RPMI7951 (cell line): Measurements from ENCODE around the gene ASZ1. TPM values are rescaled to one million over a fixed set of nuclear protein-coding genes. Genes with fewer than 3 reads are reported as not detected.

Experiments
- DNase-seq: peaks from one replicate; pipeline ENCODE4 v3.0.0-alpha.2; 2012; ENCODE audit warnings: low read depth
- total RNA-seq: library from RNA; depleted of rRNA; stranded (reverse); fragments of >200 nt; shearing (Covaris generic); gene quantifications from 2 replicates; pipeline ENCODE4 v1.2.3, GENCODE V29; 2014

ASZ1 gene
- total RNA-seq, 1 experiment from 2014 or later = not detected

DNA sequence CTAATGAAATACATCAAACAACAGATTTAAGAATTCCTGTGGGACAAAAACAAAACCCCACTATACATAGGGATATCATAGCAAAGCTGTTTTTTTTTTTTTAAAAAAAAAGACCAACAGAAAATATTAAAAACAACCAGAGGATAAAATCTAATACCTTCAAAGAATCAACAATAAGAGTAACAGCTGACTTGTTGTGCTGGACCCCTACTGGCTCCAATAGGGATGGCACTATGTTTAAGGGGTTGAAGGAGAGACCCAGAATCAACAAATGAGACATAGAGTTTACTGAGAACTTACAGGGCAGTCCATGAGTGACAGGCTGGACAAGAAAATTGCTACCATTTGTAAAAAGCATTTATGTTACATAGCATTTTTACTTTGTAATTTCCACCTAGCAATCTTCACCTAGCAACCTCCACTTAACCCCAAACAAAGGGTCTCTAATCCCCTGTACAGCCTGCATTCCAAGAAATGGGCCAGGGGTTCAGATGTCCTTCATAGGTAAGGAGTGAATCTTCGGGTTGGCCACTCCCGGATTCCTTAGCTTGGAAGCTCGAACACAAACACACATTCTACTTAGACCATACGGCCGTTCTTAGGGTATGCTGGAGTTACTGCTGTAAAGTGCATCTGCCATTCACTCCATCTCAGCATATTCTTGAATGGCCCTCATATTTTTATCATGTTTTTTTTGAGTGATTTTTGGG lies 25.8 kb downstream of the ASZ1 start:
- DNase-seq = no peak

DNA sequence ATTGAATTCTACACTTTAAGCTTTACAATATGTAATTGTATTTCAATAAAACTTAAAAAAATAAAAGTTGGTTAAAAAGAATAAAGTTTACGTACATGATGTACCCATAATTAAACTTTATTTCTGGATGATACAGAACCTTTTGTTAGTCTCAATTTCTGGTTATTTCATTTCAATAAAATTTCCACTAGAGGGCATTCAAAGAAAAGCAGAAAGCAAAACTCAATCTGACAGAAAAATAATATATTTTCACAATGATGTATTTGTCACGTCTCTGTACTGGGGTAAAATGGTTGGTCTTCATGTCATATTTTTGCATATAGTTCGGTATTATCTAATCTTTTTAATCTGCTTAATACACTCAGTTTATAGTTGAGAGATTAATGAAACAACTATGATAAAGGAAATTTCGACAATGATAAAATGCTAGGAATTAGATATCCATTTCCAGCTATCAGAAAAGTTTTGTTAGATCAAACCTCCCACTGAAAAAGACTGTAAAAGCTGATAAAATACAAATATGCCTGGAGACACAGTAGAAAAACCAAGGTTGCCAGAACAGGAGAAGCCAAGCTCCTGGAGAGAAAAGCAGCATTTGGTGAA lies 27.4 kb downstream of the ASZ1 start:
- no peak for DNase-seq

DNA sequence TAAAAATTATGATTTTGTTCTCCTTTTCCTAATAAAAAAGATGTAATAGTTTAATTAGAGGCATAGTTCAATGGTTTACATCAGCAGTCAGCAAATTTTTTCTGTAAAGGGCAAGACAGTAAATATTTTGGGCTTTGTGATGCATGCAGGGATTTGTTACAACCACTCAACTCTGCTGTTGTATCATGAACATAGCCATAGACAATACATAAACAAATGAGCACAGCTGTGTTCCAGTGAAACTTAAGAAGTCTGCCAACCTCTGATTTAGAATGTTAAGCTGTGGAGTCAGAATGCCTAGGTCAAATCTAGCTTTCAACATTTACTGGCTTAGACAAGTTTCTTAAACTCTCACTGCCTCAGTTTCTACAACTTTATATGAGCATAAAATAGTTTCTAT lies 31.6 kb downstream of the ASZ1 start:
- DNase-seq = no peak

DNA sequence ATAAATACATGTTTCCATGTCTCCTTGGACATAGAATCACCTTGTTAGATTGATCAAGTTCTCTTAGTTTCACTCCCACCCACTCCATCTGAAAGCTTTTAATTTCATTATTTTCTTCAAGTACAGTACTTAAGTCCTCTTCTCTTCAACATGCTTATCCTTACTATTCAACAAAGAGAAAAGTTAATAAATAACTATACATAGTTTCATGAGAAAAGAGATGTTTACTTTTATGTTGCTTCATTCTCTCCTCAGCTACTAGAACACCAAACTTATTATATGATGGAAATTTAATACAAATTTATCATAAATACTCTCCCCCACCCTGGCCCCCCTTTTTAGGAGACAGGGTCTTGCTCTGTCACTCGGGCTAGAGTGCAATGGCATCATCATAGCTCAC lies 33.5 kb downstream of the ASZ1 start:
- no peak for DNase-seq

DNA sequence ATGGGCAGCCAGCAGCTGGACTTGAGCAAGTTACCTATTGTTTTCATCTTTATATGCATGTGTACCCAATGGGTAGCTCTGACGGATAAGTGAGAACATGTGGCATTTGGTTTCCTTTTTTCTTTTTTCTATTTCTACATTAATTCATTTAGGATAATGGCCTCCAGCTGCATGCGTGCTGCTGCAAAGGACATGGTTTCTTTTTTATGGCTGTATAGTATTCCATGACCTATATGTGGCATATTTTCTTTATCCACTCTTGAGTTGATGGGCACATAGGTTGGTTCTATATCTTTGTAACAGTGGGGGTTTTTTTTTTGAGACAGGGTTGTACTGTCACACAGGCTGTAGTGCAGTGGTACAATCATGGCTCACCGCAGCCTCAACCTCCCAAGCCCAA lies 37.4 kb downstream of the ASZ1 start:
- no peak for DNase-seq

DNA sequence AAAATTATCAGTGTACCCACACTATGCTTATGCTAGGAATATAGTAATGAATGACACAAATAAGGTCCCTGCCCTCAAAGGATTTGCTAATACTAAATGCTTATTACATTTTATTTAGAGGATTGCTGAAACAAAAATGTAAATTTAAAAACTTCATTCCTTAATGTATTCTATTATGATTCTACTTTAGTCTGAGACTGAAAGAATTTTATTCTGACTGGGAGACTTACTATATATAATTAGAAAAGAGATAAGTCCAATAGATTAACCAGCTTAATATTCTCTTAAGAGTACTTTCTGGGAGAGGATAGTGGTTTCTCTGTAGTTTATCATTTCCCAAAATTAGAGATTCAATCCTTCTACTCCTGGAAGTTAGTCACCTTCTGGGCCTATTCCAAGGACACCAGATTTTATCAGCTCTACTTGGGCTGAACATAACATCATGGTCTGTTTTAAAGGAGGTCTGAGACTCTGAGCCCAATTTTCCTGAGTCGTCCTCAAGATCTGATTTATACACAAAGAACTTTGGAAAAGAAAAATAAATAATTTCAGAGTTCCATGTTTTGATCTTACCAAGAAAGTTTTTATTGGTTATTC lies 41.1 kb downstream of the ASZ1 start:
- DNase-seq = peak; percentile 55

DNA sequence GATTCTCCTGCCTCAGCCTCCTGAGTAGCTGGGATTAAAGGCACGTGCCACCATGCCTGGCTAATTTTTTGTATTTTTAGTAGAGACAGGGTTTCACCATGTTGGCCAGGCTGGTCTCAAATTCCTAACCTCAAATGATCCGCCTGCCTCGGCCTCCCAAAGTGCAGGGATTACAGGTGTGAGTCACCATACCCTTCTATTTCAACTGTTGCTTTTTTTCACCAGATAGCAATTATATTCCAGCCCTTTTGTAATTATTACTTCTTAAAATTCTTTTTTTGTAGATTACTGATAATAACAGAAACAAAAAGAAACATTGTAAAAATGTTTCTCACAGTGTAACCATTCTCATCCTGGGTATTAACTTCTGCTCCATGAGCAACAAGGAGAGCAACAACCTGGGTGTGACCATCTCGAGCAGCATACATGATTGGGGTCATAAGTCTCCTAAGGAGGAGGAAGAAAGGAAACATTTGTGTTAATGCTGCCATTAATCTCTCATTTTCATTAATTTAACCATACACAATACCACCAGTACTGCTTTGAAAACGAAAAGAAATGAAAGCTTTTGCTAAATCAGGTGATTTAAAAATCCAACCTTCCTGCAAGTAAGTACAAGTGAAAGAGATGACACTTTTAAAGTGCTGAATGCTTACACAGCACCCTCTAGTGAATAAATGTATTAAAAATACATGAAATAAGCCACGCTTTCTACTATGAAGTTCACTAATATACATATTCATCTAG lies 41.8 kb downstream of the ASZ1 start:
- DNase-seq = peak; percentile 30

DNA sequence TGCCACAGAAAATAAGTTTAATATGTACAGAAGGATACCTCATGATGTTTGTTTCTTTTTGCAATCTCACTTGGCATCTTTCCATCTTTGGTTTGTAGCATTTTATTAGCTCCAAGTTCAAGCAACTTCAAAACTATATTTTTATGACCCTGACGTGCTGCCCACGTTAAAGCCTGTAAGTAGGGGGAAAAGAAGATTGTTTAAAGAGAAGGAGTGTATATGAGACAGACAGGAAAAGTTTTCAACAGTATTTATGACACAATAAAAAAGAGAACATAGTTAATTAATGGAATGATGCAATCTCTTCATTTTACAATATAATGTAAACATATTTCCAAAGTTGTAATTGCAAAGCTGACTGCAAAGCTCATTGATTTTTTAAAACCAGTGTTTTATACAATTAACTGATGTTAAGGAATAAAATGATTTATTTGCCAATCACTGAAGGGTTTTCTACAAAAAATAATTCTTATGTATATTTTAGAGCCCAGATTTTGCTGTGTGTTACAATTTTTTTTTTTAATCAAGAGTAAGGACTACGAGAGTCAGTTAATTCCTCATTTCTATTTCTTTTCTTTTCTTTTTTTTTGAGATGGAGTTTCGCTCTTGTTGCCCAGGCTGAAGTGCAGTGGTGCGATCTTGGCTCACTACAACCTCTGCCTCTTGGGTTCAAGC lies 42.5 kb downstream of the ASZ1 start:
- DNase-seq = no peak

DNA sequence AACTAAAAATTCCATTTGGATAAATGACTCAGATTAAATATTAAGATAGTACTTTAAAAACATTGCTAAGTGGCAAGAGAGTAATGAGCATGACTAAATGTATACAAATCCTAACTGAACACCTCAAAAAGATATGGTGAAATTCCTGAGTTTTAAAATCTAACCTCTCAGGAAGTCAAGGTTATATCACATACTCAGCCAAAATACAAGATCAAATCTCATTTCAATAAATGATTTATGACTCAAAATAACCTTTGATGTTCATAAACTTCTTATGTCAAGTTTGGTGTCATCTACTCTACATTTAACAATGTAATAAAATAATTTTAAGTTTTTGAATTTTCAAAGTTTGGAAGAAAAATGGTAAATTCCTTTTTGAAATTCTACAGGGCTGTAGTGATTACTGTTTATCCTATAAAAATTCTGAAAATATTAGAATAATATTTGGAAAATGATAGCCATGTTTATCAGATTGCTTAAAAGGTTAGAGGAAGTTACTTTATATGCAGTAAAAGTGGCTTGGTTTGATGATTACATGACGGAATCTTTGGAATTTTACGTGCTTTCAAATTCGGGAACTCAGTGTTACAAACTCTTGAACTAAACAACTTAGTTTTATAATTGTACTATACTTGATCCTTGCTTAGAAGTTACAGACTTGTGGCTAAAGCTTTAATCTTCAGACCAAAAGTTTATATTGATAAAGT lies 43.7 kb downstream of the ASZ1 start:
- no peak for DNase-seq

DNA sequence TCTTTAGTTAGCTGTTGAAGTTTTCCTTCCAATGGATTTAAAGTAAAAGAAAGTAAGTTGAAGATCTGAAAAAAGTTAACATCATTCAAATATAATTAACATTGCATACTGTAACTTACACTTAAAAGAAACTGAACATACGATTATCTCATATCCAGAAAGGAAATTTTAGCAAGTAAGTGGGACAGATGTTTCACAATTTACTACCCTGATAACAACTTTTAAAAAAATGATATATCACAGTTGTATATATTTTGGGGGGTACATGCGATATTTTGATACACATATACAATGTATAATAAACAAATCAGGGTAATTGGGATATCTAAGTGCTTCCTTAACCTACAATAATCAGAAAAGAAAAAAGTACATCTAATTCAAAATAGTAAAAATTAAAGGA lies 44.2 kb downstream of the ASZ1 start:
- no peak for DNase-seq

DNA sequence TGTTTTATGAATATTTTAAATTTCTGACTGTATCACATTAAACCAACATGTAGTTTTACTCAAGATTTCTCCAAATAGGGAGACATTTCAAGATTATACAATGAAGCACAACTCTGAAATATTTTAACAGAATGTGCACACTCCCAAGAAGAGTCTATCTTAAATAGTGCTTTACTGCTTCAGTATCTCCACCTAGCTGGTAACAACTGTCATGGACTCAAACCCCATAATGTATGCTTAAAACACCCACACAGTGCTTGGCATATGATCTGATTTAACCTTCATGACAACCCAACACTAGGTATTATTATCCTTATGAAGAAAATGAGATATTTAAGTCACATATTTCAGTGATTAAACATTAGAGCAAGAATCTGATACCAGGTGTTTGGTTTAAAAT lies 45.9 kb downstream of the ASZ1 start:
- DNase-seq = no peak

DNA sequence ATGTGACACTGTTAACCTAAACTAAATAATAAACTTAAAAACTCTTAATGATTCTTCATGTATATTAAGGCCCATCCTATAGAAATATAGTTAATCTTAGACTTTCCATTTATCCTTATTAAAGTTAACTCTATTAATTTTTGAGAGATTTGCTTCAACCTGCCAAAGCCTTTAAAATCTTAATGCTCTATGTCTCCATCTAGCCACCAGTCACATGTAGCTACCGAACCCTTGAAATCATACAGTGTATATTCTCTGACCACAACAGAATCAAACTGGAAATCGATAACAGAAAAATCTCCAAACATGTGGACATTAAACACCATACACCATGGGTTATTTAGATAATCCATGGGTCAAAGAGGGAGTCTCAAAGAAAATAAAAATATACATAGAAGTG lies 51.9 kb downstream of the ASZ1 start:
- DNase-seq = no peak

DNA sequence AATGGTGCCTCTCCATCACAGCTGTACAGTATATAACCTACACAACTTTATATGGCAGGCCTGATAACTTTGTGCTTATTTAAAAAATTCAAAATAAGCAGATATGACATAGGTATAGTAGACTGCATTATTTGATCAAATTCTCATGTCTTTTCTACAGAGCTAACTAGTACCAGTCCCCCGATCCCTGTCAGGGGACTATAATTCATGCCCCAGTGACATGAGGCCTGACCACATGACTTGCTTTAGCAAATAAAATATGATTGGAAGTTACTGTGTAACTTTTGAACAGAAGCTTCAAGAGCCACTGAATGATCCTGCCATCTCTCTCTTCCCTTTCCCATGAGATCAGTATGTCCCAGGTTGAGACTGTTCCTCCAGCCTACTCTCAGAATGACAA lies 55.2 kb downstream of the ASZ1 start:
- DNase-seq = no peak

DNA sequence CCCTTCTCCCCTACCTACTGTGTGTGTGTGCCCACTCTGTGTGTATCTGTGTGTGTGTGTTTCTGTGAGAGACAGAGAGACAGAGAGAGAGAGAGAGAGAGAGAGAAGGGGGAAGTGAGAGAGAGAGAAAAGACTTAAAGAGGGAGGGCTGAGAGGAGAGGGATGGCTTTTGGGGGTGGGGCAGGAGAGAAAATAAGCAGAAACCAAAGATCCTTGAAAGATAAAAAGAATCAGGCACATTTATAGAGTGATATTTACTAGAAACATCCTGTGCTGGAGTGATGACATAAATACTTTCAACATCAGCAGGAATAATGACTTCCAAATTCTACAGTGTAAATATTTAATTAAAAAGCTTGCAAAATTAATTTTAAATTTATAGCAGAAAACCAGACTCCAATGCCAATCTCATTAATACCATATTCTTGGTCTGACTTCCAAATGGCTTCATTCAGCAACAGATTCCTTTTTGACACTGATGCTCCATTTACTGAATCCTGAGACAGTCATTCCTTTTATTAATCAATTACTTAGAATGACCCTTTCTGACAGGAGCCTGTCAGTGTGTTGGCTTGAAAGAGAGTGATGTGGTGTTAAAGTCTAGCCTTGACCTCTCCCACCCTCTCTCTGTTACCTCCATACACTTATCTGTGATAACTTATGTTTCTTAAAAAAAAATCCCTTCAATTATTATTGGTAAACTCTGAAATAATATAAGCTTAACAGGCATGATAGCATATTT lies 62.8 kb downstream of the ASZ1 start:
- DNase-seq = no peak

DNA sequence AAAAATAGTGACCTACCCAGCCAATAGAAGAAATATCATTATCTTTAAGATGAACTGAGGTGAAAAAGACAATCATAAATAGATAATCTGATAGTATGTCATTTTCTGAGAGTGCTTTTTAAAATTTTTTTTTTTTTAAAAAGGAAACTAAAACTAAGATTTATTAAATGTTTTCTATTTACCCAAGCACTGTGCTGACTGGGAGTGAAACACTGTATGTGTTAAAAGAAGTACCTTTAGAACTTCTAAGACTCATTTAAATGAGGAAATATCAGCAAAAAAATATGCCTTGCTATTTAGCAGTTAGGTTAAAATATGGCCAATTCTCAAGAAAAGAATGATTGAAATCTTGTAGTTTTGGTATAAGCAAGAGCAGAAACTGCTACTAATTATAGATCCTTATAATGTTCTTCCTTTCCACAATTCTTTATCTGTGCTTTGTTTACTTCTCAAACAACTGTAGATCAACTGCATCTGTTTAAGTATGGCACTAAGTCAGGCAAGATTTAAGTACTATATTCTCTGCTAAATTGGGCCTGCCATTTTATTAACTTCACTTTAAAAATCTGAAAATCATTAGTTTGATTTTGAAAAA lies 64.9 kb downstream of the ASZ1 start:
- no peak for DNase-seq

DNA sequence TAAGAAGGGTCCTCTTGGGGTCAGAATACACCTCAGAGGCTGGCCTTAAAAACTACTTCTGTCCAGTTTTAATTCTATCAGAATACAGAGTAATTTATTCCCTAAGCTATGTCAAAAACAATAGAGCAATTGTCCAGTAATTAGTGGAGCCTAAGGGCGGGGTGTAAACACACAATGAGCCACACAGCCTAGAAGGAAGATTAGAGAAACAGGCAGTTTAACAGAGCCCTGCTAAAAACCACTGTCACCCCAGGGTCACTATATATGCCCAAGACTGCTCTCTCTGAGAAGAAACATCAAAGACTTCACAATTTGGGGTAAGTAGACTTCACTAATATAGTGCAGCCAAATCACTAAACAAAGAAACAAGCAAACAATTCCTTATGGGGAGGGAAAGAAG lies 77.3 kb downstream of the ASZ1 start:
- DNase-seq = peak; percentile 14

DNA sequence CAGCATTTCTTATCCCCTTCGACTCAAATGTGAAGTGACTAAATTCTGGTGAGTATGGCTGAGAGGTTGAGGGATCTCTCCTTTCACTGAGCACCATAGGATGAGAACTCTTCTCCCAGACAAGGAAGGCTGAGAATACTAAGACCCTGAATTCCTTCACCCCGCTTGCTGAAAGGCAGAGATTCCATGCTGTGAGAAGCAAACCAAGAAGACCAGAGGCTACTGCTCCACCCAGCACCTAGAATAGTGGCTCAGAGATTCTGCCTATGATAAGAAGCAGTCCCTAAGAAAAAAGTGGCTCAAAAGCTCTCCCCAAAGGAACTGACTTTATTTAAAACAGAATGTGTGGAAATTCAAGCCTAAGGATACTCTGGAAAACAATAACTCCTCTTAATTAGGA lies 77.7 kb downstream of the ASZ1 start:
- DNase-seq = no peak

DNA sequence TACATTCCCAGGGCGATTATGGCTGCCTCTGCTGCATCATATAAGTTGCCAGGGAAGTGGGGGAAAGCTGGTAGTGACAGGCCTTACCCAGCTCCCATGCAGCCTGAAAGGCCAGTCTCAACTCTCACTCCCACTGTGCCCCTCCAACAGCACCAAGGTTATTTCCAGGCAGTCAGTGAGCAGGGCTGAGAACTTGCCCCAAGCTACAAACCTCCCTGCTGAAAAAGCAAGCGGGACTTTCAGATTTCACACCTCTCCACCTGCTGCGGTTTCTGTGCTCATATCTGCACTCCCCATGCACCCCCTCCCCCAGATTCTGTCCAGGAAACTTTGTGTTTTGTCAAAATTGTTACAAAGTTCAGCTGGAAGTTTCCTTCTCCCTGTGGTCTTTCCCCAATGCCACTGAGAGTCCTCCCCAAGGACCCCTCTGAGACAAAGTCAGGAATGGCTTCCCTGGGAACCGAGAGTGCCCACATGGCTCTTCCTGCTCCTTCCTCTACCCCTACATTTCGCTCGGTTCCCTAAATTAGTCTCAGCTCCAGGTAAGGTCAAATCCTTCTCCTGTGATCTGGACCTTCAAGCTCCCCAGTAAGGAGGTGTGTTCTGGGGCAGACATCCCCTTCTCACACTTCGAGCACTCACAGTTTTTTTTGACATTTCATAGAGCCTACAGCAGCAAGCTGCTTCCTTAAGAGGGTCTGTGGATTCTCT lies 79.2 kb downstream of the ASZ1 start:
- DNase-seq = no peak

DNA sequence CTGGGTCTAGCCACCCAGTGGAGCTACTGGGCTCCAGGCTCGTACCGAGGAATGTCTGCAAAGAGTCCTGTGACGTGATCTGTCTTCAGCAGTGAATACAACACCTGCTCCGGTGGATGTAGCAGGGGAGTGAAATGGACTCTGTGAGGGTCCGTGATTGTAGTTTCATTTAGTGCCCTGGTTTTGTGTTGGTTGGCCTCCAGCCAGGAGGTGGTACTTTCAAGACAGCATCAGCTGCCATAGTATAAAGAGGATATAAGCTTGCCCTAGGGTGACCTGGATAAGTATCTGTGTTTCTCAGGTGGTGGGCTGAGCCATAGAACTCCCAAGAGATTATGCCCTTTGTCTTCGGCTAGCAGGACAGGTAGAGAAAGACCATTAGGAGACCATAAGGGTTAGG lies 79.8 kb downstream of the ASZ1 start:
- no peak for DNase-seq

DNA sequence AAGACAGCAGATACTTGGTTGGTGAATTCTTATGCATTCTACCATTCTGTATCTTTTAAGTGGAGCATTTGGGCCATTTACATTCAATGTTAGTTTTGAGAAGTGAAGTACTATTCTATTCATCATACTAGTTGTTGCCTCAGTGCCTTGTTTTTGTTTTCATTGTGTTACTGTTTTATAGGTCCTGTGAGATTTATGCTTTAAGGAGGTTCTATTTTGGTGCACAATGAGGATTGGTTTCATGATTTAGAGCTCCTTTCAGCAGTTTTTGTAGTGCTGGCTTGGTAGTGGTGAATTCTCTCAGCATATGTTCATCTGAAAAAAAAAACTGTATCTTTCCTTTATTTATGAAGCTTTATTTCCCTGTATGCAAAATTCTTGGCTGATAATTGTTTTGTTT lies 81.1 kb downstream of the ASZ1 start:
- DNase-seq = no peak
